GM20000 (cell line): Measurements from ENCODE around the gene MPLKIP.
A peak's percentile ranks its signal among the peaks of the same experiment; 100 is the strongest.
"Not testable (repeated sequence)": the region's sequence is repeated elsewhere in the genome, so short reads cannot be mapped to it uniquely, and the experiment has no call there.

ENCODE experiments used
- DNase-seq: peaks from one replicate; pipeline ENCODE4 v3.0.0; 2012; ENCODE audit warnings: low spot score
- CTCF ChIP-seq: IDR thresholded peaks from 2 replicates; pipeline ENCODE4 v1.5.1; 2012; ENCODE audit warnings: mild to moderate bottlenecking, control low read depth; ENCODE audit errors: extremely low read depth, missing control alignments

MPLKIP gene

DNA sequence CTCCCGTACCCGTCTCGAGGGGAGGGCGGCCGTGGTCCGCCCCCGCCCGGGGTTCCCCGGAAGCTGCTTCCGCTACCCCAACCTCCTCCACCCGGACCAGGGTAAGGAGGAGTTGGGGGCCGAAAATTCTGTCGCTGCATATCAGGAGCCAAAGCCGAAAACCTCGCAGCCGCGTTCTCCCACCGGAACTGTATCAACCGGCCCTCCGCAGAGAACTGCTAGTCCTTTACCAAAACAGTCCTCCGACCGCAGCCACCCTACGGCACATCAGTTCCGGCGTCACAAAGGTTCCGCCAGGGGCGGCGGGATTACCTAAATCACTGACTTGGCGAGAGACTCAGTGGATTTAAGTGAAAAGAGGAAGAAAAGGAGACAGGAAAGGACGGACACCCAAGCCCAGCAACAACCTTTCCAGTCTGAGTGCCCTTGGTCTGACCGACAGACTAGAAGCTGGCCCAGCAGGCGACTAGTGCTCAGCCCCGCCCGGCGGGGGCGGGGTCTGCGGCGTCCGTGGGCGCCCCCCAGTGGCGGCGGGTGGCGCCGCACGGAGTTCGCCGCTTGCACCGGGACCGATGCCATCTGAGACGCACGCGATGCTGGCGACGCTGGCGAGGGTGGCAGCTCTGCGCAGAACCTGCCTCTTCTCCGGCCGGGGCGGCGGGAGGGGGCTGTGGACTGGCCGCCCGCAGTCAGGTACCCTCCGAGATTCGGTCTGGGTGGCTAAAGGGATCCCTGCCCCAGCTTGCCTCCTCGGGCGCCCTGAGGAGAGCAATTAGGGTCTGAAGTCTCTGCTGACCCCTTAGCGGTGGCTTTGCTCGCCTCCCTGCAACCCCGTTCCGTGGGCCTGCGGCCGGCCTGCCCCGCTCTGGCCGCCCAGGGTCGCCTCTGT lies at the start of gene MPLKIP, which contains the start of gene SUGCT:
MPLKIP (minus strand) TSS at position 195 of the 889 bp plus-strand sequence; CDS start at position 140, 55 bp downstream.
SUGCT (plus strand) TSS at position 578 of the 889 bp plus-strand sequence.
- DNase-seq, result peak; percentile 95
- TF ChIP-seq CTCF, result peak; percentile 97

GRCh38 chr7:40182452-40182851 lies 48.0 kb upstream of the MPLKIP start:
- TF ChIP-seq CTCF, result no peak
- no peak for DNase-seq

DNA sequence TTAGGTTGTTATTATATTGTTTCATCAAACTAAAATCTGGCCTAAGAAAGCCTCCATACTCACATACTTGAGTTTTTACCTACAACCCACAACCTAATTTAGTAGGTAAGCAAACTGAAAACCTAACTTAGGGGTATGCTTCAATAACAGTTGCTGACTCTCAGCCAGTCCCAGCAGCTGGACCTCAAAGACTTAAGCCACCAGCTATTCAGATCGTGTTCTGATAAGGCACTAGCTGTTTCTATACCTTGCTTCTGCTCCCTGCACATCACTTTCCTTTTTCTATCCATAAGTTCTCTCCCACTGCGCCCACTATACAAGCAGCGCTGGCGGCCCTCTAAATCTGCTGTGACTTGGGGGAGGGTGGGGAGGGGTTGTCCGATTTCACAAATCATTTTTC lies 42.6 kb upstream of the MPLKIP start:
- TF ChIP-seq CTCF, result no peak
- no peak for DNase-seq

- no peak for DNase-seq
- no peak for TF ChIP-seq CTCF
Observed at GRCh38 chr7:40175725-40176510, 41.5 kb upstream of the MPLKIP start.

- not testable (repeated sequence) for DNase-seq
Observed at GRCh38 chr7:40175256-40175655, 40.8 kb upstream of the MPLKIP start.

DNA sequence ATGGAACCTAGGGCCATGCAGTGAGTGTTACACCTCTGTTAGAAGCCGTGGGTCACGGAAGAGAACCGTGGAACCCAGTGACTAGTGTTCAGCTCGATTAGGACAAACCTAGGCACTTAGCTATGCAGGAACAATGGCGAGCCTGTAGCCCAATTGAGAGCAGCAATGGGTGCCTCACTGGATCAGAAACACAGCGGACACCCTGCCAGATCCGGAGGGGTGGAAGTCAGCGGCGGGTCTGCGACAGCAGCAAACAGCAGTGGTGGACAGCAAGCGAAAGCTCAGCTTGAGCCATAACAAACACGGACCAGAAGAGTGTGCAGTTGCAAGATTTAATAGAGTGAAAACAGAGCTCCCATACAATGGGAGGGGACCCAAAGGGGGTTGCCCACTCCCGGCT lies 38.7 kb upstream of the MPLKIP start:
- DNase-seq, result not testable (repeated sequence)

- not testable (repeated sequence) for DNase-seq
Observed at GRCh38 chr7:40168266-40168665, 33.8 kb upstream of the MPLKIP start.

DNA sequence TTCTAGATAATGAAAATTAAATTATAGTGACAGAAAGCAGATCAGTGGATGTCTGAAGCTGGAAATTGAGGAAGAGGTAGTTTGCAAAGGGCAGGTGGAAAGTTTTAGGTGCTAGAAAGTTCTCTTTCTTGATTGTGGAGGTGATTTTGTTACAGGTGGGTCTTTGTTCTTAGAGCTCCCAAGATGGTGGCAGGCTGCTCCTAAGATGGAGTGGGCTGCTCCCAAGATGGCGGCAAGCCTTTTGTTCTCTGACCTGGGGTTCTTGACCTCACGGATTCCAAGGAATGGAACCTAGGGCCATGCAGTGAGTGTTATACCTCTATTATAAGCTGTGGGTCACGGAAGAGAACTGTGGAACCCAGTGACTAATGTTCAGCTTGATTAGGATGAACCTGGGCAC lies 32.9 kb upstream of the MPLKIP start:
- DNase-seq, result no peak
- no peak for TF ChIP-seq CTCF

DNA sequence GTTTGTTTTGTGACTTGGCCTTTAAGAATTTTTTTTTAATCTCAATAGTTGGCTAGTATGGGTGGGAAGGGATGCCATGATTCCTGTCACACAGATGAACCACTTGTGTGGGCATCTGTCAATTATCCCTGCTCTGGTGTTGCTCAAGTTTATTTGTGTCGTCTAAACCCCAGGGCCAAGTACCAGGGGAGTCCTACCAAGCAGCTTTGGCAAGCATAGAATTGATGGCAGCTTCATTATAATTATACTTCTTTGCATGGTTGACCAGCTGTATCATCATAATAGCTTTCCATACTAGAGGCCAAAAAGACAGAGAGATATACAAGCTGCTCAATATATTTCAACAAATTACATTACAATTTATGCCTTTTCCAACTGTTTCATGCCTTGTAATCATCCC lies 30.8 kb upstream of the MPLKIP start:
- TF ChIP-seq CTCF, result no peak
- no peak for DNase-seq
